ENCODE measurements around the gene CANT1.

Gene CANT1

GRCh38 chr17:79007504-79008381 lies 1.8 kb downstream of the CANT1 start:
- peaks cover 12% of the 10 kb centered on the region for H3K4me1 ChIP-seq (ENCODE audit: control insufficient read depth, insufficient read depth, low read length)
- peak overlapping the region; percentile 83 for H3K4me3 ChIP-seq (ENCODE audit: low read length)
- H3K27ac ChIP-seq (ENCODE audit: low read depth, low read length), result no peak overlapping the region
- peak overlapping the region; percentile 99 for H3K9ac ChIP-seq (ENCODE audit: low read length)
- H3K36me3 ChIP-seq (ENCODE audit: control insufficient read depth, insufficient read depth, low read length), result no peaks in the 10 kb centered on the region
- no peaks in the 10 kb centered on the region for H3K27me3 ChIP-seq (ENCODE audit: control insufficient read depth, insufficient read depth, low read length)

GRCh38 chr17:79006794-79007503 lies 2.6 kb downstream of the CANT1 start:
- H3K27me3 ChIP-seq (ENCODE audit: control insufficient read depth, insufficient read depth, low read length), result no peaks in the 10 kb centered on the region
- peaks cover 12% of the 10 kb centered on the region for H3K4me1 ChIP-seq (ENCODE audit: control insufficient read depth, insufficient read depth, low read length)
- H3K4me3 ChIP-seq (ENCODE audit: low read length), result peak overlapping the region; percentile 17
- H3K36me3 ChIP-seq (ENCODE audit: control insufficient read depth, insufficient read depth, low read length), result no peaks in the 10 kb centered on the region
- H3K27ac ChIP-seq (ENCODE audit: low read depth, low read length), result no peak overlapping the region
- no peak overlapping the region for H3K9ac ChIP-seq (ENCODE audit: low read length)

DNA sequence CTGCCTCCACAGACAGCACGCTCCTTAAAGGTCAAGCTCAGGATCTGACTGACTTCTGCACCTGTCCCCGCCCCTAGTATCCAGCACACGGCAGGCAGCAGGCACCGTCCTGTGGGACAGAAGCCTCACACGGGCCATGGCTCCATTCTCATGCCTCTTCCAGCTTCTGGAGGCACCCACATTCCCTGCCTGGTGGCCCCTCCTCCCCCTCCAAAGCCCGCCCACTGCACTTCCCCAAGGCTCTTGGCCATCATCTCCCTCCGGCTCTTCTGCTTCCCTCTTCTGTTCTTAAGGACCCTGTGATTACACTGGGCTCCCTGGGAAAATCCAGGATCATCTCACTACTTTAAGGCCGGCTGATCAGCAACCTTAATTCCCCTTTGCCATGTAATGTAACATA lies 3.5 kb downstream of the CANT1 start:
- no peaks in the 10 kb centered on the region for H3K36me3 ChIP-seq (ENCODE audit: control insufficient read depth, insufficient read depth, low read length)
- H3K4me3 ChIP-seq (ENCODE audit: low read length), result no peak overlapping the region
- H3K27me3 ChIP-seq (ENCODE audit: control insufficient read depth, insufficient read depth, low read length), result no peaks in the 10 kb centered on the region
- no peak overlapping the region for H3K9ac ChIP-seq (ENCODE audit: low read length)
- no peak overlapping the region for H3K27ac ChIP-seq (ENCODE audit: low read depth, low read length)
- peaks cover 12% of the 10 kb centered on the region for H3K4me1 ChIP-seq (ENCODE audit: control insufficient read depth, insufficient read depth, low read length)

- peak overlapping the region; percentile 14 for H3K4me3 ChIP-seq (ENCODE audit: low read length)
- H3K9ac ChIP-seq (ENCODE audit: low read length), result no peak overlapping the region
- no peak overlapping the region for H3K27ac ChIP-seq (ENCODE audit: low read depth, low read length)
- H3K27me3 ChIP-seq (ENCODE audit: control insufficient read depth, insufficient read depth, low read length), result no peaks in the 10 kb centered on the region
- H3K4me1 ChIP-seq (ENCODE audit: control insufficient read depth, insufficient read depth, low read length), result peaks cover 11% of the 10 kb centered on the region
- no peaks in the 10 kb centered on the region for H3K36me3 ChIP-seq (ENCODE audit: control insufficient read depth, insufficient read depth, low read length)
Measured at GRCh38 chr17:79005063-79005861, 4.3 kb downstream of the CANT1 start.

DNA sequence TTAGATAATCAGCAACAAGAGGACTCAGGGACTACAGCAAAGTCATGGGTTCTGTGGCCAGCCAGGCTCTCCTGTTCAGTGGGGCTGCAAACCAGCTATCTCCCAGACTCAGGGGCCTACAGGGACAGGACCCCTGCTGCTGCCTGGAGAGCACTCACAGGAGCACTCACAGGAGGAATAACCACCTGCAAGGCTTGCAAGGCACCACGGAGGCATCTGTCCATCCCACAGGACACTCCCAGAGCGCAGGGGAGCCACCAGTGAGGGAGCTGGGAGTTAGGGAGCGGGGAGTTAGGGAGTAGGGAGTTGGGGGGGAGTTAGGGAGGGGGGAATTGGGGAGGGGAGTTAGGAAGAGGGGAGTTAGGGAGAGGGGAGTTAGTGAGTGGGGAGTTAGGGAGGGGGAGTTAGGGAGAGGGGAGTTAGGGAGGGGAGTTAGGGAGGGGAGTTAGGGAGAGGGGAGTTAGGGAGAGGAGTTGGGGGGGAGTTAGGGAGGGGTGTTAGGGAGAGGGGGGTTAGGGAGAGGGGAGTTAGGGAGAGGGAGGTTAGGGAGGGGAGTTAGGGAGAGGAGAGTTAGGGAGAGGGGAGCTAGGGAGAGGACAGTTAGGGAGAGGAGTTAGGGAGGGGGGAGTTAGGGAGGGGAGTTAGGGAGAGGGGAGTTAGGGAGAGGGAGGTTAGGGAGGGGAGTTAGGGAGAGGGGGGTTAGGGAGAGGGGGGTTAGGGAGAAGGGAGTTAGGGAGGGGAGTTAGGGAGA lies 5.7 kb downstream of the CANT1 start:
- Histone ChIP-seq H3K27ac (ENCODE audit: low read depth, low read length) (no peak overlapping the region), H3K9ac (ENCODE audit: low read length) (no peak overlapping the region), H3K4me3 (ENCODE audit: low read length) (no peak overlapping the region), H3K27me3 (ENCODE audit: control insufficient read depth, insufficient read depth, low read length) (no peaks in the 10 kb centered on the region), H3K4me1 (ENCODE audit: control insufficient read depth, insufficient read depth, low read length) (peaks cover 8% of the 10 kb centered on the region), H3K36me3 (ENCODE audit: control insufficient read depth, insufficient read depth, low read length) (no peaks in the 10 kb centered on the region)

- H3K27me3 ChIP-seq (ENCODE audit: control insufficient read depth, insufficient read depth, low read length), result no peaks in the 10 kb centered on the region
- H3K36me3 ChIP-seq (ENCODE audit: control insufficient read depth, insufficient read depth, low read length), result peaks cover 2% of the 10 kb centered on the region
- no peaks in the 10 kb centered on the region for H3K4me1 ChIP-seq (ENCODE audit: control insufficient read depth, insufficient read depth, low read length)
- H3K4me3 ChIP-seq (ENCODE audit: low read length), result no peak overlapping the region
- H3K9ac ChIP-seq (ENCODE audit: low read length), result no peak overlapping the region
- no peak overlapping the region for H3K27ac ChIP-seq (ENCODE audit: low read depth, low read length)
Measured at GRCh38 chr17:79002796-79003593, 6.6 kb downstream of the CANT1 start.

- H3K27me3 ChIP-seq (ENCODE audit: control insufficient read depth, insufficient read depth, low read length), result no peaks in the 10 kb centered on the region
- H3K9ac ChIP-seq (ENCODE audit: low read length), result no peak overlapping the region
- H3K36me3 ChIP-seq (ENCODE audit: control insufficient read depth, insufficient read depth, low read length), result peaks cover 8% of the 10 kb centered on the region
- H3K27ac ChIP-seq (ENCODE audit: low read depth, low read length), result no peak overlapping the region
- H3K4me3 ChIP-seq (ENCODE audit: low read length), result no peak overlapping the region
- H3K4me1 ChIP-seq (ENCODE audit: control insufficient read depth, insufficient read depth, low read length), result no peaks in the 10 kb centered on the region
Measured at GRCh38 chr17:79002291-79002690, 7.3 kb downstream of the CANT1 start.

DNA sequence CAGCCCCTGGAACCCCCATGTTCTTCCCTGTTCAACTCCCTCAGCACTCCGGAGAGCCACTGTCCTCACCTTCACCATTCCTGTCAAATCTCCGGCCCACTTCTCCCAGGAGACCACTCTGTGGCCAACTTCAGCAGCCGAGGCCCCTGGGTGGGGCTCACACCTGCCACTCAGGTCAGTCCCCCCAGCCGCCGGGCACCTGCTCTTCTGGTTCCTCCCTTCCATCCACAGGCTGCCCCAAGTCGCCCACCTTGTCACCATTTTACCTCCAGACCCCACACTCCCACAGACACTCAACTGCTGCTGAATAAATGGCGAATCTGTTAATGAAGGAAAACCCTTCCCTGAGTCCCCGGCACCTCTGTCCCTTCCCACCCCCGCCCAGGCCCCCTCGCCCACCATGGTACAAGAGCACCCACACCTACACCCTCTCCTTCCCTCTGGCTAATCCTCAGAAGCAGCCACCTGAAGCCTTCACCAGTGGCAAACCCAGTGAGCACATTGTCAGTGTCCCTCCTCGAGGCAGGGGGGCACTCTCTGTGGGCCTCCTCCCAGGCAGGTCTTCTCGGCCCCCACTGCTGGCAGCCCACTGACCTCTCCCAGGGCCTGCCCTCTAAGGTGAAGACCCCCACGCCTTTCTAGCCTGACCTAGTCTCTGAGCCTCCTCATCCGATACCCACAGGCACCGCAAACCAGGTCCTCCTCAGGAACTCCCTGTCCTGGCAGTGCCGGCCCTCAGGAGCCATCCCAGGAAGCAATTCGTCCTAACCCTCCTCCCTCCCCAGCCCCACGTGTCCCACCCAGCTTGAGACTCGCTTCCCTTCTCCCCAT lies 8.2 kb downstream of the CANT1 start:
- H3K4me1 ChIP-seq (ENCODE audit: control insufficient read depth, insufficient read depth, low read length), result no peaks in the 10 kb centered on the region
- H3K36me3 ChIP-seq (ENCODE audit: control insufficient read depth, insufficient read depth, low read length), result peaks cover 15% of the 10 kb centered on the region
- no peak overlapping the region for H3K27ac ChIP-seq (ENCODE audit: low read depth, low read length)
- no peak overlapping the region for H3K9ac ChIP-seq (ENCODE audit: low read length)
- H3K27me3 ChIP-seq (ENCODE audit: control insufficient read depth, insufficient read depth, low read length), result no peaks in the 10 kb centered on the region
- no peak overlapping the region for H3K4me3 ChIP-seq (ENCODE audit: low read length)

DNA sequence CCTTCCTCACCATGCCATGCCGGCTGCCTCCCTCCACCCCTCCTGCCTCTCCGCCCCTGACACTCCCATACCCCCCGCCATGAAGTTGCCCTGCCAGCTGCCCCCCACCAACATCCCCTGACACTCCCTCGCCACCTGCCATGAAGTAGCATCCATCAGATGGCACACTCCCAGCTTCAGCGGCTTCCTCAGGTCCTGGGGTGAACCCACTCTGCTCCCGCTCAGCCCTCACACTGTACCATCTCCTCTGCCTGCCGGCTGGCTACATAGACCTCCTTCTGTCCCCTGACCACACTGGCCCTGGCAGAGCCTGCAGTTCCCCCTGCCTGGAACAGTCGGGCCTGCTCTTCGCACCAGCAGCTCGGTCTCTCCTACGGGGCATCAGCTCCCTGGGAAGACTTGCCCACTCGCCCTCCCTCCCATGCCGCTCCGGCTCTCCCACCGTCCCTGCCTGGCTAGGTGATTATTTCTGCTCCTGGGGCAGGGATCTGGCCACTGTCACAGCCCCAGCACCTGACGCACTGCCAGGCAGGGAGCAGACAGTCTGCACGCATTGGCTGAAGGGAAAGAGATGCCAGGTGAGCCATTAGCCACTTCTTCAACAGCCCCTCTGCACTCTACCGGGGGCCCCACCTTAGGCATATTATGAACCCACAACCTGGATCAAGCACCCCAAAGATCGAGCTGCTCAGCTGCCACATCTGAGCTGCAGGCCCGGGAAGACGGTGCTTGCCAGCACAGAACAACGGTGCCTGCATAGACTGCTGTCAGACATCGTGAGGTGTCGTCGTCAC lies 9.0 kb downstream of the CANT1 start:
- Histone ChIP-seq H3K4me1 (ENCODE audit: control insufficient read depth, insufficient read depth, low read length) (no peaks in the 10 kb centered on the region), H3K27ac (ENCODE audit: low read depth, low read length) (no peak overlapping the region), H3K9ac (ENCODE audit: low read length) (no peak overlapping the region), H3K27me3 (ENCODE audit: control insufficient read depth, insufficient read depth, low read length) (no peaks in the 10 kb centered on the region), H3K4me3 (ENCODE audit: low read length) (no peak overlapping the region), H3K36me3 (ENCODE audit: control insufficient read depth, insufficient read depth, low read length) (peaks cover 15% of the 10 kb centered on the region)

DNA sequence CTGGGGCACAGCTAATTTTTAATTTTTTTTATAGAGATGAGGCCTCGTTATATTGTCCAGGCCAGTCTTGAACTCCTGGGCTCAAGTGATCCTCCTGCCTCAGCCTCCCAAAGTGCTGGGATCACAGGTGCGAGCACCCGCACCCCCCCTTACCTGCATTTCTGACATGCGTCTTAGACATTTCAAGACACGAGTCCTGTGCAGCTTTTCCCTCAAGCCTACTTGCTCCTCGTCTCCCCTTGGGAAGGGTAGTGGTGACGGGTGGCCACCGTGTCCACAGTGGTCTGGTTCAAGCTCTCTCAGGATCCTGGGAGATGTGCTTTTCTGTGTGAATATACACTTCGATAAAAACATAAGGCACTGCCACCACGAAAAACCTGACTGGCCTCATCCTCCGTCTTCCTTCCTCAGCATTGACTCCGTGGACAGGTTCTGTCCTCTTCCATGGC lies 9.6 kb downstream of the CANT1 start:
- Histone ChIP-seq H3K36me3 (ENCODE audit: control insufficient read depth, insufficient read depth, low read length) (peaks cover 15% of the 10 kb centered on the region), H3K9ac (ENCODE audit: low read length) (no peak overlapping the region), H3K4me1 (ENCODE audit: control insufficient read depth, insufficient read depth, low read length) (no peaks in the 10 kb centered on the region), H3K27ac (ENCODE audit: low read depth, low read length) (no peak overlapping the region), H3K4me3 (ENCODE audit: low read length) (no peak overlapping the region), H3K27me3 (ENCODE audit: control insufficient read depth, insufficient read depth, low read length) (no peaks in the 10 kb centered on the region)

Measured in rectal smooth muscle tissue (tissue), 1 donor.